SHP77 treated with DMSO at 0.1 percent for 48 hours (cell line): ENCODE data around the gene CCDC106.

Source experiments
- DNase-seq: peaks from one replicate; lab custom pipeline; 2025; lab: John Stamatoyannopoulos, UW

The CCDC106 gene

GRCh38 chr19:55613930-55614710, 33.9 kb upstream of the CCDC106 start:
- DNase-seq: no peak

- no peak for DNase-seq
Observed at GRCh38 chr19:55614711-55615542, 33.1 kb upstream of the CCDC106 start.

GRCh38 chr19:55615543-55616394, 32.2 kb upstream of the CCDC106 start:
- DNase-seq: no peak

- no peak for DNase-seq
Observed at GRCh38 chr19:55616395-55616875, 31.6 kb upstream of the CCDC106 start.

GRCh38 chr19:55617426-55617825, 30.6 kb upstream of the CCDC106 start:
- DNase-seq: no peak

- no peak for DNase-seq
Observed at GRCh38 chr19:55618426-55618825, 29.6 kb upstream of the CCDC106 start.

GRCh38 chr19:55619286-55619685, 28.7 kb upstream of the CCDC106 start:
- DNase-seq: no peak

GRCh38 chr19:55620410-55621204, 27.4 kb upstream of the CCDC106 start:
- no peak for DNase-seq

GRCh38 chr19:55621205-55621672, 26.8 kb upstream of the CCDC106 start:
- no peak for DNase-seq

GRCh38 chr19:55621673-55622231, 26.3 kb upstream of the CCDC106 start:
- DNase-seq: no peak

- no peak for DNase-seq
Observed at GRCh38 chr19:55622242-55622969, 25.6 kb upstream of the CCDC106 start.

GRCh38 chr19:55623130-55623529, 24.9 kb upstream of the CCDC106 start:
- DNase-seq: no peak

- DNase-seq: no peak
Observed at GRCh38 chr19:55623561-55623960, 24.5 kb upstream of the CCDC106 start.

GRCh38 chr19:55624109-55625003, 23.7 kb upstream of the CCDC106 start, which contains the start of gene ZNF784:
TSS of gene ZNF784 (minus strand) at chr19:55624566. CDS start at chr19:55624561, 5 bp downstream.
- DNase-seq: peak; percentile 89

GRCh38 chr19:55625004-55625326, 23.0 kb upstream of the CCDC106 start:
- DNase-seq: no peak

GRCh38 chr19:55626350-55626749, 21.7 kb upstream of the CCDC106 start:
- no peak for DNase-seq

- DNase-seq: peak; percentile 75
Observed at GRCh38 chr19:55632463-55632834, 15.6 kb upstream of the CCDC106 start.

- DNase-seq: no peak
Observed at GRCh38 chr19:55633861-55634260, 14.2 kb upstream of the CCDC106 start.

- DNase-seq: no peak
Observed at GRCh38 chr19:55635334-55635717, 12.7 kb upstream of the CCDC106 start.
